Uterus (tissue), 4 donors: ENCODE measurements around the gene APC2. TPM values are rescaled to one million over a fixed set of nuclear protein-coding genes. Genes with fewer than 3 reads are reported as not detected.
A peak's percentile ranks its signal among the peaks of the same experiment; 100 is the strongest.

Source experiments
- DNase-seq, 2 donors: peaks; one replicate each; pipeline ENCODE4 v3.0.0-alpha.2; 2019 to 2020
- H3K27ac ChIP-seq, 2 donors: fragments of 200-600 bp; sonication (generic); 1 replicate in 1 of 2; 2 replicates in 1 of 2; pipeline ENCODE4 v1.5.1; 2016 to 2018
- H3K27me3 ChIP-seq, 2 donors: fragments of 200-600 bp; sonication (generic); one replicate each; pipeline ENCODE4 v1.5.1; 2018 to 2019; ENCODE audit warnings: control low read depth in 1 of 2
- H3K36me3 ChIP-seq, 2 donors: fragments of 200-600 bp; sonication (generic); one replicate each; pipeline ENCODE4 v1.5.1; 2019; ENCODE audit warnings: control low read depth in 1 of 2
- H3K4me1 ChIP-seq, 2 donors: fragments of 200-600 bp; sonication (generic); one replicate each; pipeline ENCODE4 v1.5.1; 2018 to 2019; ENCODE audit warnings: control low read depth in 1 of 2
- H3K4me3 ChIP-seq, 2 donors: fragments of 200-600 bp; sonication (generic); 1 replicate in 1 of 2; 2 replicates in 1 of 2; pipeline ENCODE4 v1.5.1; 2018 to 2019; ENCODE audit warnings: mild to moderate bottlenecking in 1 of 2
- H3K9me3 ChIP-seq, 2 donors: fragments of 200-600 bp; sonication (generic); one replicate each; pipeline ENCODE4 v1.5.1; 2019; ENCODE audit warnings: control low read depth in 1 of 2
- POLR2A ChIP-seq, 2 donors: fragments of 450-650 bp; IDR thresholded peaks; one replicate each; pipeline ENCODE4 v1.6.1; 2016; ENCODE audit warnings: antibody characterized with exemption in 2 of 2, mild to moderate bottlenecking in 1 of 2, moderate library complexity in 1 of 2
- intact Hi-C: fragments of 100-400 bp; cut with DNase I; formaldehyde crosslinking; loops from one replicate; pipeline ENCODE4 v1.15.1; 2023; ENCODE audit warnings: low total_unique reads
- total RNA-seq, 4 donors: library from RNA; depleted of rRNA in 3 of 4; stranded (reverse); fragments of >200 nt in 3 of 4; gene quantifications; one replicate each; pipeline versions ENCODE4 v1.1.0 to v1.2.4, GENCODE V29; 2014 to 2023
- TF ChIP-seq, protein P1 (sequence below), 4 experiments: fragments of 200-600 bp in 2 of 4; fragments of 450-650 bp in 2 of 4; sonication (generic) in 2 of 4; IDR thresholded peaks; one replicate each; pipeline ENCODE4 v1.5.1; 2016 to 2019; ENCODE audit warnings: antibody characterized with exemption in 4 of 4, mild to moderate bottlenecking in 2 of 4, moderate library complexity in 1 of 4
- donor health status: DM: yes; HTN: yes; CAD: no.

Gene APC2
- total RNA-seq, 4 donors from 2014 or later, result 0.12 to 3.5 (median 0.77) TPM; not detected in 1

DNA sequence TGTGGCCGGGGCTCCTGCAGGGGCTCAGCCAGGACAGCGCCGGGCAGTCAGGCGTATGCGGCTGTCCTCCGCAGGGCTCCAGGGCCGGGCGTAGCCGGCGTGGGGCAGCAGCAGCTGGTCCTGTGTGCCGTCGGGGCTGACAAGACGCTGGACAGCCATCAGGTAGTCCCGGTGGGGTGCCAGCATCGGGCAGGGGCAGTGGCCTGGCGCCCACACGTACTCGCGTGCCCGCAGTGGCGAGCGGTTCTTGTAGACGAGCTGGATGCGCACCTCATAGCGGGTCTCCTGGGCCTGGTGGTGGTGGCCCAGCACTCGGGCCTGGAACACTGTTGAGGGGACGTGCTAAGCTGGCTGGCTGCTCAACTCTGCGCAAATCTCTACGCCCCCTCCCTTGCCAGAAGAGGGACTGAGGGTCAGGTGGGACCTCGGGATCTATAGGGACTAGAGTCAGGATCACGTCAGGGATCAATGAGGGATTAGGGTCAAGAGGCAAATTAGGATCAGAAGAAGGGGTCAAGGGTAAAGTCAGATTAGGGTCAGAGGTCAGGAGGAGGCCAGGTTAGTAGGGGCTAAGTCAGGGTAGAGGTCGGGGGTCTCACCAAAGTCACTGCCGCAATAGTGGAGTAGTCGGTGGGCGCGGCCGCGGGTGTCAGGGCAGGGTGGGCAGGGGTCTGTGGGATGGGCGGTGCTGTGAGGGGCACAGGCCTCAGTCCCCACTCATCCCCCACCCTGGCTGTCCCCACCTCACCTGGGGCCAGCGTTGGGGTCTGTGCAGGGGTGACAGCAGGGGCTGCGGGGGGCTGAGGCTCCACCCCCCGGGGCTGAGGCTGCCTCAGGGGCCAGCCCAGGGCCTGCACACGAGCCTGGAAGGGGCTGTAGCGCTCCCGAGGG, 56.3 kb downstream of the APC2 start:
- Histone ChIP-seq H3K9me3 (no peaks in the 10 kb centered on the region), H3K36me3 (no peaks in the 10 kb centered on the region), H3K4me3 (no peak overlapping the region), H3K27me3 (no peaks in the 10 kb centered on the region), H3K4me1 (peaks cover 0 to 6% of the 10 kb centered on the region in 2 donors), H3K27ac (no peak overlapping the region)
- no peak for DNase-seq
- TF ChIP-seq, protein P1, sequence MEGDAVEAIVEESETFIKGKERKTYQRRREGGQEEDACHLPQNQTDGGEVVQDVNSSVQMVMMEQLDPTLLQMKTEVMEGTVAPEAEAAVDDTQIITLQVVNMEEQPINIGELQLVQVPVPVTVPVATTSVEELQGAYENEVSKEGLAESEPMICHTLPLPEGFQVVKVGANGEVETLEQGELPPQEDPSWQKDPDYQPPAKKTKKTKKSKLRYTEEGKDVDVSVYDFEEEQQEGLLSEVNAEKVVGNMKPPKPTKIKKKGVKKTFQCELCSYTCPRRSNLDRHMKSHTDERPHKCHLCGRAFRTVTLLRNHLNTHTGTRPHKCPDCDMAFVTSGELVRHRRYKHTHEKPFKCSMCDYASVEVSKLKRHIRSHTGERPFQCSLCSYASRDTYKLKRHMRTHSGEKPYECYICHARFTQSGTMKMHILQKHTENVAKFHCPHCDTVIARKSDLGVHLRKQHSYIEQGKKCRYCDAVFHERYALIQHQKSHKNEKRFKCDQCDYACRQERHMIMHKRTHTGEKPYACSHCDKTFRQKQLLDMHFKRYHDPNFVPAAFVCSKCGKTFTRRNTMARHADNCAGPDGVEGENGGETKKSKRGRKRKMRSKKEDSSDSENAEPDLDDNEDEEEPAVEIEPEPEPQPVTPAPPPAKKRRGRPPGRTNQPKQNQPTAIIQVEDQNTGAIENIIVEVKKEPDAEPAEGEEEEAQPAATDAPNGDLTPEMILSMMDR (IDR thresholded peaks at IDR 0.05), result no peak
- no peak for TF ChIP-seq POLR2A (IDR thresholded peaks at IDR 0.05)
- intact Hi-C loops, result no loop called here

DNA sequence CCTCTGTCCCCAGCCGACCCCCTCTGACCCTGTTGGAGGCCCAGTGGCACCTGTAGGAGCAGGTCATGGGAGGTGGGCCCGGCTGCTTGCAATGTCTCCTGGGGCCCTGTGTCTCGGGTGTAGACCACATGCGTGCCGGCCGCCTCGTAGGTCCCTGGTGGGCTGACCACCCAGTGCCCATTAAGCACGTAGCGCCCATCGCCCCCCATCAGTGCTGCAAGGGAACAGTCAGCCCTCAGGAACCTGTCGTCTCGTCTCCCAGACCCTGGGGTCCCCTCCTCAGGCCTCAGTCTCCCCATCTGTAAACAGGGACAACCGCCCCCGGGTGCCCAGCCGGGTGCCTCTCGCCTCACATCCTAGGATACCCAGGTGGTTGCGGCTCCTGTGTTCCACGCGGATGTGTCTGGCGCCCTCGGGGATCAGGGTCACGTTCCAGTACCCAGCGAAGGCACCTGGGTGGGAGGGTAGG, 57.3 kb downstream of the APC2 start:
- intact Hi-C loops, result no loop called here
- DNase-seq, result peak in 1 of 2 donors; percentile 43
- Histone ChIP-seq H3K36me3 (no peaks in the 10 kb centered on the region), H3K4me1 (peaks cover 0 to 6% of the 10 kb centered on the region in 2 donors), H3K27ac (peak overlapping the region; percentile 84 to 89), H3K4me3 (peak overlapping the region; percentile 13 to 42), H3K9me3 (no peaks in the 10 kb centered on the region), H3K27me3 (no peaks in the 10 kb centered on the region)
- no peak for TF ChIP-seq POLR2A (IDR thresholded peaks at IDR 0.05)
- TF ChIP-seq, protein P1 (IDR thresholded peaks at IDR 0.05), result no peak

DNA sequence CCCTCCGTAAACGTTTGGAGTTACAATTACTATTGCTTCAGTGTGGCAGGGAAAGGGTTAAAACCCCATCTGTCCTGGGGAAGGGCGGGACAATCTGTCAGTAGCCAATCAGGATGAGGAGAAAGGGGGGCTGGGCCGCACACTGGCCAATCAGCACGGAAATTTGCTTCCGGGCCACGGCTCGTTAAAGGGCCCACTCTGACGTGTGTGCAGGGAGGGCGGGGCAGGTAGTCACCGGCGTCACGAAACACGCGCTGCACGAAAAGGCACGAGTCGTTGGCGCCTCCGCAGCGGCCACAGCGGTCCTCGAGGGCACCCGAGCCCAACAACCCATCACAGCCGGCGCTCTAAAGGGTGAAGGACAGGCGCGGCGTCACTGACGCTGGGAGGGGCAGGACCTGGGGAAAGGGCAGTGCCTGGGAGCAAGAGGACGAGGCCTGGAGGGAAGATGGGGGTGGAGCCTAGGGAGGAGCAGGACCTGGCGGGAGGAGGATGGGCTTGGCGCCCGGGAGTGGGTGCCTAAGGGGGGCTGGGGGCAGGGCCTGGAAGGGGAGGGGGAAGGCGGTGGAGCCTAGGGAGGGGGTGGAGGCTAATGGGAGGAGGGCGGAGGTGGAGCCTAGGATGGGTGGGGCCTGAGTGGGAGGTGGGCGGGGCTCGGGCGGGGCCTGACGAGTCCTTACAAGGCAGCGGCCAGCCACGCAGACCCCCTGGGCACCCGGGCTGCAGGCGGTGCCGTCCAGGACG, 58.0 kb downstream of the APC2 start:
- peaks cover 0 to 4% of the 10 kb centered on the region in 2 donors for H3K4me1 ChIP-seq
- no peaks in the 10 kb centered on the region for H3K36me3 ChIP-seq
- no peaks in the 10 kb centered on the region for H3K27me3 ChIP-seq
- peak in 1 of 2 donors; percentile 36 for TF ChIP-seq POLR2A (IDR thresholded peaks at IDR 0.05)
- TF ChIP-seq, protein P1 (IDR thresholded peaks at IDR 0.05), result peak in 1 of 4 experiments; percentile 9
- H3K9me3 ChIP-seq, result no peaks in the 10 kb centered on the region
- peak overlapping the region; percentile 84 to 89 for H3K27ac ChIP-seq
- intact Hi-C loops, result no loop called here
- peak overlapping the region; percentile 13 to 42 for H3K4me3 ChIP-seq
- DNase-seq, result peak; percentile 93 to 96

DNA sequence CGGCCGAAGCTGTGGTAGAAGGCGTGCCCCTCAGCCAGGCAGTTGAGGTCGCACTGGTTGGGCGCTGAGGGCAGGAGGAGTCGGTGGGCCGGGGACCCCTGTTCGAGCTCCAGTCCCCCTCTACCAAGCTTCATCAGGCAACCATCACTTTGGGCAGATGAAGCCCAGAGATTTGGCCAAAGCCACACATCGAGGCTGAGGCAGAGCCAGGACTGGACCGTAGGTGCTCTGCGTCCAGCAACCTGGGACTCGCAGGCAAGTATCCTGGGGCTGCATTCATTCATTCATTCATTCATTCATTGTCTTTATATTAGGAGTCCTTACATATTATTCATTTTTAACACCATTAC, 58.6 kb downstream of the APC2 start:
- Histone ChIP-seq H3K27me3 (no peaks in the 10 kb centered on the region), H3K4me1 (no peaks in the 10 kb centered on the region), H3K36me3 (no peaks in the 10 kb centered on the region), H3K27ac (peak overlapping the region; percentile 84 to 89), H3K4me3 (peak overlapping the region in 1 of 2 donors; percentile 42), H3K9me3 (no peaks in the 10 kb centered on the region)
- no peak for DNase-seq
- TF ChIP-seq, protein P1 (IDR thresholded peaks at IDR 0.05), result no peak
- TF ChIP-seq POLR2A (IDR thresholded peaks at IDR 0.05), result no peak
- intact Hi-C loops, result no loop called here
